GM06990 (cell line): Measurements from ENCODE around the gene SDC1.
A peak's percentile ranks its signal among the peaks of the same experiment; 100 is the strongest.

ENCODE experiments used
- DNase-seq: peaks from one replicate; pipeline ENCODE4 v3.0.0-alpha.2; 2011; ENCODE audit not compliant: insufficient read length; ENCODE audit errors: extremely low read depth
- H3K27me3 ChIP-seq: replicated peaks from 2 replicates; pipeline ENCODE4 v1.6.0; 2011; ENCODE audit warnings: low read length; ENCODE audit not compliant: control insufficient read depth, insufficient read depth
- H3K36me3 ChIP-seq: 2 replicates; pipeline ENCODE4 v1.5.1; 2011; ENCODE audit warnings: low read length; ENCODE audit not compliant: control insufficient read depth, insufficient read depth
- H3K4me3 ChIP-seq: replicated peaks from 2 replicates; pipeline ENCODE4 v1.5.1; 2011; ENCODE audit warnings: low read depth, mild to moderate bottlenecking, control low read depth, low read length
- TF ChIP-seq, protein P1 (sequence below): IDR thresholded peaks from 2 replicates; pipeline ENCODE4 v1.5.1; 2011; ENCODE audit warnings: low read length, control low read depth, mild to moderate bottlenecking, inconsistent platforms; ENCODE audit not compliant: insufficient read depth, poor library complexity, severe bottlenecking

The SDC1 gene

GRCh38 chr2:20150806-20151571 is 73.9 kb downstream of the SDC1 start:
- TF ChIP-seq, protein P1, sequence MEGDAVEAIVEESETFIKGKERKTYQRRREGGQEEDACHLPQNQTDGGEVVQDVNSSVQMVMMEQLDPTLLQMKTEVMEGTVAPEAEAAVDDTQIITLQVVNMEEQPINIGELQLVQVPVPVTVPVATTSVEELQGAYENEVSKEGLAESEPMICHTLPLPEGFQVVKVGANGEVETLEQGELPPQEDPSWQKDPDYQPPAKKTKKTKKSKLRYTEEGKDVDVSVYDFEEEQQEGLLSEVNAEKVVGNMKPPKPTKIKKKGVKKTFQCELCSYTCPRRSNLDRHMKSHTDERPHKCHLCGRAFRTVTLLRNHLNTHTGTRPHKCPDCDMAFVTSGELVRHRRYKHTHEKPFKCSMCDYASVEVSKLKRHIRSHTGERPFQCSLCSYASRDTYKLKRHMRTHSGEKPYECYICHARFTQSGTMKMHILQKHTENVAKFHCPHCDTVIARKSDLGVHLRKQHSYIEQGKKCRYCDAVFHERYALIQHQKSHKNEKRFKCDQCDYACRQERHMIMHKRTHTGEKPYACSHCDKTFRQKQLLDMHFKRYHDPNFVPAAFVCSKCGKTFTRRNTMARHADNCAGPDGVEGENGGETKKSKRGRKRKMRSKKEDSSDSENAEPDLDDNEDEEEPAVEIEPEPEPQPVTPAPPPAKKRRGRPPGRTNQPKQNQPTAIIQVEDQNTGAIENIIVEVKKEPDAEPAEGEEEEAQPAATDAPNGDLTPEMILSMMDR = no peak
- H3K36me3 ChIP-seq = no peaks in the 10 kb centered on the region
- no peak overlapping the region for H3K4me3 ChIP-seq
- no peaks in the 10 kb centered on the region for H3K27me3 ChIP-seq
- peak; percentile 46 for DNase-seq
